ENCODE data around the gene ZNF223.

- no peak for TF ChIP-seq CTCF (IDR thresholded peaks at IDR 0.05 in 8 of 11, conservative IDR thresholded peaks at IDR 0.05 in 3 of 11)
- no peak for TF ChIP-seq POLR2A (IDR thresholded peaks at IDR 0.05)
- no peak for TF ChIP-seq POLR2AphosphoS5 (IDR thresholded peaks at IDR 0.05)
Observed at GRCh38 chr19:44107751-44108150, 55.9 kb downstream of the ZNF223 start.

Measured in spleen (tissue), 7 donors.